ENCODE data around the gene RAPGEF5.

- TF ChIP-seq EZH2 (IDR thresholded peaks at IDR 0.05; ENCODE audit: insufficient read depth, poor library complexity, severe bottlenecking) (no peak), EZH2phosphoT487 (IDR thresholded peaks at IDR 0.05; ENCODE audit: insufficient read depth, low read depth) (no peak)
These were observed 189.5 kb downstream of the RAPGEF5 start for GRCh38 chr7:22167482-22167881.
